Calu3 (cell line): ENCODE data around the gene KRT6B. TPM values are rescaled to one million over a fixed set of nuclear protein-coding genes. Genes with fewer than 3 reads are reported as not detected.

Experiments
- BruUV-seq: library from RNA; stranded (reverse); fragments of 400-500 nt; replicated peaks from 2 replicates; lab custom pipeline; 2021; lab: Mats Ljungman, UMichigan
- CTCF ChIA-PET: fragments of 300-600 bp; sonication (Branson Sonifier 250); formaldehyde crosslinking; loops from one replicate; lab custom pipeline; 2022; ENCODE audit warnings: antibody characterized with exemption; lab: Charles Lee
- DNase-seq: peaks from one replicate; pipeline ENCODE4 v3.0.0; 2022
- H3K27ac Mint-ChIP-seq: one replicate; pipeline ENCODE4 v1.8.0; 2022; ENCODE audit warnings: mixed read lengths; ENCODE audit not compliant: unreplicated experiment
- H3K27me3 Mint-ChIP-seq: one replicate; pipeline ENCODE4 v1.8.0; 2022; ENCODE audit warnings: mixed read lengths; ENCODE audit not compliant: unreplicated experiment
- H3K36me3 Mint-ChIP-seq: one replicate; pipeline ENCODE4 v1.8.0; 2022; ENCODE audit warnings: mild to moderate bottlenecking, moderate library complexity, mixed read lengths; ENCODE audit not compliant: insufficient read depth, unreplicated experiment
- H3K4me1 Mint-ChIP-seq: one replicate; pipeline ENCODE4 v1.8.0; 2022; ENCODE audit warnings: mild to moderate bottlenecking, low read depth, mixed read lengths; ENCODE audit not compliant: unreplicated experiment
- H3K4me3 Mint-ChIP-seq: one replicate; pipeline ENCODE4 v1.8.0; 2022; ENCODE audit warnings: mild to moderate bottlenecking, low read depth, moderate library complexity, mixed read lengths; ENCODE audit not compliant: unreplicated experiment
- H3K9me3 Mint-ChIP-seq: one replicate; pipeline ENCODE4 v1.8.0; 2022; ENCODE audit warnings: low read depth, mixed read lengths; ENCODE audit not compliant: unreplicated experiment
- intact Hi-C: fragments of 100-400 bp; cut with micrococcal nuclease; formaldehyde crosslinking; loops from one replicate; pipeline ENCODE4 v1.10.0; 2022; ENCODE audit not compliant: unreplicated experiment
- total RNA-seq: library from RNA; stranded (reverse); gene quantifications from 2 replicates; pipeline ENCODE4 v1.2.3, GENCODE V29; 2022
- TF ChIP-seq, protein P1 (sequence below): fragments of 200-600 bp; IDR thresholded peaks from one replicate; pipeline ENCODE4 v1.8.0; 2022; ENCODE audit warnings: antibody characterized with exemption; ENCODE audit not compliant: unreplicated experiment

The KRT6B gene
- total RNA-seq, 1 experiment from 2014 or later: 5.6 TPM

DNA sequence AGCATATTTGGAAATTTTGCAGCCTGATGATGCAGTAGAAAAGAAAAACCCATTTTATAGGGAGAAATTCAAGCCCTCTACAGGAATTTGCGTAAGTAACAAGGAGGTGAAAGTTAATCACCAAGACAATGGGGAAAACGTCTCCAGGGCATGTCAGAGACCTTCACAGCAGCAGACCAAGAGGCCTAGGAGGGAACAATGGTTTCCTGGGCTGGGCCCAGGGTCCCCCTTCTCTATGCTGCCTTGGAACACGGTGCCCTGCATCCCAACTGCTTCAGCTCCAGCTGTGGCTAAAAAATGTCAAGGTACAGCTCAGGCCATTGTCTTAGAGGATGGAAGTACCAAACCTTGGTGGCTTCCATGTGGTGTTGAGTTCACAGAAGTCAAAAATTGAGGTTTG is 28.1 kb upstream of the KRT6B start:
- CTCF ChIA-PET: no interaction called here
- Mint-ChIP-seq H3K36me3 (no peaks in the 10 kb centered on the region), H3K4me1 (no peaks in the 10 kb centered on the region), H3K9me3 (no peaks in the 10 kb centered on the region), H3K27me3 (peaks cover 62% of the 10 kb centered on the region), H3K4me3 (no peak overlapping the region), H3K27ac (no peak overlapping the region)
- intact Hi-C loops: no loop called here
- TF ChIP-seq, protein P1, sequence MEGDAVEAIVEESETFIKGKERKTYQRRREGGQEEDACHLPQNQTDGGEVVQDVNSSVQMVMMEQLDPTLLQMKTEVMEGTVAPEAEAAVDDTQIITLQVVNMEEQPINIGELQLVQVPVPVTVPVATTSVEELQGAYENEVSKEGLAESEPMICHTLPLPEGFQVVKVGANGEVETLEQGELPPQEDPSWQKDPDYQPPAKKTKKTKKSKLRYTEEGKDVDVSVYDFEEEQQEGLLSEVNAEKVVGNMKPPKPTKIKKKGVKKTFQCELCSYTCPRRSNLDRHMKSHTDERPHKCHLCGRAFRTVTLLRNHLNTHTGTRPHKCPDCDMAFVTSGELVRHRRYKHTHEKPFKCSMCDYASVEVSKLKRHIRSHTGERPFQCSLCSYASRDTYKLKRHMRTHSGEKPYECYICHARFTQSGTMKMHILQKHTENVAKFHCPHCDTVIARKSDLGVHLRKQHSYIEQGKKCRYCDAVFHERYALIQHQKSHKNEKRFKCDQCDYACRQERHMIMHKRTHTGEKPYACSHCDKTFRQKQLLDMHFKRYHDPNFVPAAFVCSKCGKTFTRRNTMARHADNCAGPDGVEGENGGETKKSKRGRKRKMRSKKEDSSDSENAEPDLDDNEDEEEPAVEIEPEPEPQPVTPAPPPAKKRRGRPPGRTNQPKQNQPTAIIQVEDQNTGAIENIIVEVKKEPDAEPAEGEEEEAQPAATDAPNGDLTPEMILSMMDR: no peak
- BruUV-seq: no TSS peak
- no peak for DNase-seq

DNA sequence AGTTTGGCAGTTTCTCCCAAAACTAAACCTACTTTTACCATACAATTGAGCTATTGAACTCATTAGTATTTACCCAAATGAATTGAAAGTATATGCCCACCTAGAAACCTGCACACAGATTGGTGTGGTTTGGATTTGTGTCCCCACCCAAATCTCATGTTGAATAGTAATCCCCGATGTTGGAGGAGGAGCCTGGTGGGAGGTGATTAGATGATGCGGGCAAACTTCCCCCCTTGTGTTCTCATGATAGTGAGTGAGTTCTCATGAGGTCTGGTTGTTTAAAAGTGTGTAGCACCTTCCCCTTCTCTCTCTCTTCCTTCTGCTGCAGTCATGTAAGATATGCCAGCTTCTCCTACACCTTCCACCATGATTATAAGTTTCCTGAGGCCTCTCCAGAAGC is 25.7 kb upstream of the KRT6B start:
- no peaks in the 10 kb centered on the region for H3K9me3 Mint-ChIP-seq
- TF ChIP-seq, protein P1: no peak
- DNase-seq: no peak
- no TSS peak for BruUV-seq
- no peak overlapping the region for H3K4me3 Mint-ChIP-seq
- peaks cover 38% of the 10 kb centered on the region for H3K27me3 Mint-ChIP-seq
- intact Hi-C loops: no loop called here
- CTCF ChIA-PET: interaction anchor here (0.6 kb wide), 1 partner anchor 296 kb away, joined by 3 read pairs; no protein-coding TSS in a partner anchor
- H3K4me1 Mint-ChIP-seq: no peaks in the 10 kb centered on the region
- no peak overlapping the region for H3K27ac Mint-ChIP-seq
- H3K36me3 Mint-ChIP-seq: no peaks in the 10 kb centered on the region

DNA sequence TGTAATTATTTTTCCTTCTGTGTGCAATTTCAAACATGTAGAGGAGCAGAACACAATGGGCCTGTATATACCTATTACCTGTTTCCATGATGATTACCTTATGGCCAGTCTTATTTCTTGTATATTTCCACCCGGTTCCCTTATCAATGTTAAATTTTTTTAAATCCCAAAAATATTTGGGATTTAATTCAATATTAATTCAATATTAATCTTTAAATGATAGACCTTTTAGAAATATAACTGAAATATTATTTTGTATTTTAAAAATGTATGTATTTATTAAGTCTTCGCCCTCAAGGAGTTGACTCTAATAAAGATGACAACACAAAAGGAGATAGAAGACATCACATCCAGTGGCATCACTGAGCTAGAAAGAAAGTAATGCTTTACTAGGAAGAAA is 22.3 kb upstream of the KRT6B start:
- Mint-ChIP-seq H3K4me1 (no peaks in the 10 kb centered on the region), H3K36me3 (no peaks in the 10 kb centered on the region), H3K27me3 (peaks cover 51% of the 10 kb centered on the region), H3K4me3 (no peak overlapping the region), H3K27ac (no peak overlapping the region), H3K9me3 (no peaks in the 10 kb centered on the region)
- CTCF ChIA-PET: no interaction called here
- intact Hi-C loops: no loop called here
- DNase-seq: no peak
- TF ChIP-seq, protein P1: no peak
- BruUV-seq: no TSS peak

DNA sequence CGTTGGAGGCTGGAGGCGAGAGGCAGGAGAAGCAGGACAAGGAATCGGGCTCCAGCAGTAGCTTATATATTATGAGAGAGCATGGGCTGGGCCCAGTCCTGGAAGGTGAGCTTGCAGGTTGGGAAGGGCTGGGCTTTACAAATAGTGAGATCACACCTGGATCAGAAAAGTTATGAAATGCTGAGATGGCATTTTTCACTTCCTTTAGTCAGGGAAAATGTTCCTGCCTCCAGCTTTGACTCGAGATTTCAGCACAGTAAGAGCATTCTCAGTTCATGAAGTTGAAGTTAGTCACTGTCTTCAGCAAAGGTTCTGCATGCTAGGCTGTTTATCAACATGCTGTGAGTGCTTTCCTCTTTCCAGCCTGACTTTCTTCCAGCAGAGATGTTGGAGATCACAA is 21.8 kb upstream of the KRT6B start, which contains the start of gene KRT6C:
TSS of gene KRT6C (minus strand) at position 38 of the 400 bp plus-strand sequence. CDS start 68 bp downstream, outside the sequence.
- Mint-ChIP-seq H3K4me3 (no peak within 1 kb of the TSS), H3K27me3 (peaks cover 51% of the 10 kb centered on the region), H3K4me1 (no peaks in the 10 kb centered on the region), H3K36me3 (no peaks in the 10 kb centered on the region), H3K27ac (no peak within 1 kb of the TSS), H3K9me3 (no peaks in the 10 kb centered on the region)
- CTCF ChIA-PET: no interaction called here
- no peak for DNase-seq
- no TSS peak for BruUV-seq
- intact Hi-C loops: no loop called here
- TF ChIP-seq, protein P1: no peak
